Ascending aorta (tissue), 2 donors: Measurements from ENCODE around the gene HOMER1. TPM values are rescaled to one million over a fixed set of nuclear protein-coding genes. Genes with fewer than 3 reads are reported as not detected.

ENCODE experiments used
- DNase-seq, 2 donors: peaks; one replicate each; pipeline ENCODE4 v3.0.0-alpha.2; 2019; ENCODE audit warnings: low spot score in 2 of 2
- H3K27ac ChIP-seq, 2 donors: fragments of 200-600 bp; sonication (generic); one replicate each; pipeline ENCODE4 v1.5.1; 2016 to 2017; ENCODE audit warnings: mild to moderate bottlenecking in 1 of 2
- H3K27me3 ChIP-seq: fragments of 200-600 bp; sonication (generic); one replicate; pipeline ENCODE4 v1.5.1; 2017
- H3K36me3 ChIP-seq, 2 donors: fragments of 200-600 bp; sonication (generic); one replicate each; pipeline ENCODE4 v1.5.1; 2016
- H3K4me1 ChIP-seq, 2 donors: fragments of 200-600 bp; sonication (generic); one replicate each; pipeline ENCODE4 v1.5.1; 2016 to 2017; ENCODE audit warnings: mild to moderate bottlenecking in 1 of 2
- H3K4me3 ChIP-seq, 2 donors: fragments of 200-600 bp; sonication (generic); one replicate each; pipeline ENCODE4 v1.5.1; 2016 to 2017; ENCODE audit warnings: mild to moderate bottlenecking in 1 of 2
- H3K9me3 ChIP-seq, 2 donors: fragments of 200-600 bp; sonication (generic); one replicate each; pipeline ENCODE4 v1.5.1; 2016
- intact Hi-C: fragments of 100-400 bp; cut with DNase I; formaldehyde crosslinking; loops from one replicate; pipeline ENCODE4 v1.15.1; 2023
- total RNA-seq: library from RNA; depleted of rRNA; stranded (reverse); fragments of >200 nt; gene quantifications from one replicate; pipeline ENCODE4 v1.1.0, GENCODE V29; 2016
- TF ChIP-seq, protein P1 (sequence below), 3 experiments: fragments of 200-600 bp in 2 of 3; fragments of 450-650 bp in 1 of 3; sonication (generic) in 2 of 3; IDR thresholded peaks; one replicate each; pipeline ENCODE4 v1.5.1; 2016 to 2019; ENCODE audit warnings: antibody characterized with exemption in 3 of 3, mild to moderate bottlenecking in 1 of 3, moderate library complexity in 1 of 3

Gene HOMER1
- total RNA-seq, 1 donor from 2014 or later = 2.3 TPM

DNA sequence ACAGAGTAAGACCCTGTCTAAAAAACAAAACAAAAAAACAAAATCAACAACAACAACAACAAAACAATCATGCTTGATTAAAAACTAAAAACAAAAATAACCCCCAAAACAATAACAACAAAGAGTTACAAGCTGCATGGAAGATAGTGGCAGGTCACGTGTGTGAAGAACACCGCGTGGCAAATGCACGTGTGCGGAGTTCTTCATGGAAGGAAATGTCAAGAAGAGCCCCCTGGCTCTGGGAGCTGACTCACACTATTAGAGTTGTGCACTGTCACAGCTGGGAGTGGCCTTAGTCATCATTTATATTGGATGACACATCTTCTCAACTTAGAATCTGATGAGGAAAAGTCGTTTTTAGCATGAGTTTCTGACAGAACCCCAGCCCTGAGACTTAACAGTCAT, 167.5 kb downstream of the HOMER1 start:
- TF ChIP-seq, protein P1, sequence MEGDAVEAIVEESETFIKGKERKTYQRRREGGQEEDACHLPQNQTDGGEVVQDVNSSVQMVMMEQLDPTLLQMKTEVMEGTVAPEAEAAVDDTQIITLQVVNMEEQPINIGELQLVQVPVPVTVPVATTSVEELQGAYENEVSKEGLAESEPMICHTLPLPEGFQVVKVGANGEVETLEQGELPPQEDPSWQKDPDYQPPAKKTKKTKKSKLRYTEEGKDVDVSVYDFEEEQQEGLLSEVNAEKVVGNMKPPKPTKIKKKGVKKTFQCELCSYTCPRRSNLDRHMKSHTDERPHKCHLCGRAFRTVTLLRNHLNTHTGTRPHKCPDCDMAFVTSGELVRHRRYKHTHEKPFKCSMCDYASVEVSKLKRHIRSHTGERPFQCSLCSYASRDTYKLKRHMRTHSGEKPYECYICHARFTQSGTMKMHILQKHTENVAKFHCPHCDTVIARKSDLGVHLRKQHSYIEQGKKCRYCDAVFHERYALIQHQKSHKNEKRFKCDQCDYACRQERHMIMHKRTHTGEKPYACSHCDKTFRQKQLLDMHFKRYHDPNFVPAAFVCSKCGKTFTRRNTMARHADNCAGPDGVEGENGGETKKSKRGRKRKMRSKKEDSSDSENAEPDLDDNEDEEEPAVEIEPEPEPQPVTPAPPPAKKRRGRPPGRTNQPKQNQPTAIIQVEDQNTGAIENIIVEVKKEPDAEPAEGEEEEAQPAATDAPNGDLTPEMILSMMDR (IDR thresholded peaks at IDR 0.05) = no peak
- Histone ChIP-seq H3K27ac (no peak overlapping the region), H3K4me3 (no peak overlapping the region), H3K4me1 (no peaks in the 10 kb centered on the region), H3K36me3 (no peaks in the 10 kb centered on the region), H3K9me3 (no peaks in the 10 kb centered on the region), H3K27me3 (no peaks in the 10 kb centered on the region)
- intact Hi-C loops = no loop called here
- no peak for DNase-seq

DNA sequence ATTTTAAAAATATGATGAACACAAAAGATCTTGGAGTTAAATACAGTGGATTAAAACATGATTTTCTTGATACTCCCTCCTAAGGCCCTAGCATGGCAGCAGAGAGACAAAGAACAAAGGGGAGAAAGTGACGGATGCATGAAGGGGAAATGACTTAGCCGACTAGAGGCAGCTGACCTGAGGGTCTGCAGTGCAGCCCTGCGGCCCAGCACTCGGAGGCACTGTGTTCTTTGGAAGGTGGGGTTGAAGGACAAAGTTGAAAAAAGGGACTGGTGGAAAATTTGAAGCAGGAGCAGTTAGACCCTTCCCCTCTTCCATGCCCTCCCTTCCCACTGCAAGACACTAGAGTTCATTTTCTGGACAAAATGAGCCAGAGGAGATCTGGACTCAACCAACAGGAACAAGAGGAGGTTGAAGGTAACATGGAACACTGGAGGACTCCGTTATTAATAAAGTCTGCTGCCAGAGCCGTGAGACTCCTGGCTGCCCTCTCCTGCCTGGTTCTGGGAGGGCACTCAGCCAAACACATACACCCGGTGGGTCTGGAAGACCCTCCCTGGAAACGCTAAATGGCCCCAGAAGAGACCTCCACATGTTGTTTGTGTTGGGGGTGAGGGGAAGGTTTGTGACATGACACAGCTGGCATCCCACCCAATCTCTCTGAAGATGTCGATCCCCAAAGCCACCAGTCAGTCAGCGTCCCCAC, 179.9 kb downstream of the HOMER1 start:
- no peak for DNase-seq
- H3K9me3 ChIP-seq = peaks cover 0 to 3% of the 10 kb centered on the region in 2 donors
- intact Hi-C loops = no loop called here
- H3K27ac ChIP-seq = no peak overlapping the region
- no peak overlapping the region for H3K4me3 ChIP-seq
- no peaks in the 10 kb centered on the region for H3K4me1 ChIP-seq
- TF ChIP-seq, protein P1 (IDR thresholded peaks at IDR 0.05) = no peak
- no peaks in the 10 kb centered on the region for H3K36me3 ChIP-seq
- no peaks in the 10 kb centered on the region for H3K27me3 ChIP-seq

DNA sequence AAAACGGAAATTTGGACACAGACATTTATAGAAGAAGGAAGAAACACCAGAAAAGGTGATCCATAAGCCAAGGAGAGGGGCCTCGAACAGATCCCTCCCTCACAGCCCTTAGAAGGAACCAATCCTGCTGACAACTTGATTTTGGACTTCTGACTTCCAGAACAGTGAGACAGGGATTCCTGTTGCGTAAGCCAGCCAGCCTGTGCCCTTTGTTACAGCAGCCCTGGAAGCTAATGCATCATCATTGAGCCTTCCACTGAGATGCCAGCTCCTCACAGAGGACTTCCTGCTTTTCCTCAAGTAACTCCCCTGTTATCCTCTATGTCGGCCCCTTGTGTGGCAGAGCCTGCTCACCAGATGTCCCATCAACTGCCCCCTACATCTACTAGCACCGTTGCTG, 183.9 kb downstream of the HOMER1 start:
- TF ChIP-seq, protein P1 (IDR thresholded peaks at IDR 0.05) = no peak
- intact Hi-C loops = no loop called here
- H3K4me3 ChIP-seq = no peak overlapping the region

DNA sequence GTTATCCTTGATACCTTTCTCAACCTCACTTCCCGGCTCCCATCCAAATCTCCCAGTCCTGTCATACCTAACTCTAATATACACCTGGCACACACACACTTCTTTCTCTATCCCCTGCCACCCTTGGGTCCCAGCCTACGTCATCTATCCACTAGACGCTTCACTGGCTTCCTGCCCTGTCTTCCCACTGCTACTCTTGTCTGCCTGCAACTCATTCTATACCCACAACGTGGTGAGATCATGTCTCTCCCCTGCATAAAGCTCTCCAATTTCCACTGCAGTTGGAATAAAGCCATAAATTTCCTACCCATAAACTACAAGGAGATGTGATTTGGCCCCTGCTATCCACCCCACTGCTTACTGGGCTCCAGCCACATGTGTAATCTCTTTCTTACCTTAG, 184.5 kb downstream of the HOMER1 start:
- TF ChIP-seq, protein P1 (IDR thresholded peaks at IDR 0.05) = no peak
- intact Hi-C loops = no loop called here
- Histone ChIP-seq H3K9me3 (no peaks in the 10 kb centered on the region), H3K27me3 (no peaks in the 10 kb centered on the region), H3K27ac (no peak overlapping the region), H3K36me3 (no peaks in the 10 kb centered on the region), H3K4me1 (no peaks in the 10 kb centered on the region), H3K4me3 (no peak overlapping the region)
- no peak for DNase-seq

More for the DNA sequence above, 183.9 kb downstream of the HOMER1 start:
- Histone ChIP-seq H3K27me3 (no peaks in the 10 kb centered on the region), H3K36me3 (no peaks in the 10 kb centered on the region), H3K27ac (no peak overlapping the region), H3K9me3 (no peaks in the 10 kb centered on the region), H3K4me1 (no peaks in the 10 kb centered on the region)
- no peak for DNase-seq

Other genes with a start within 250 kb of the HOMER1 start
- gene TENT2, start 98.3 kb upstream of the HOMER1 start, total RNA-seq = 16.4 TPM
- 1.2 TPM for gene CMYA5, start 175.7 kb upstream of the HOMER1 start, total RNA-seq